Limb (tissue), 2 donors: ENCODE data around the gene VWA1.
"Not testable (repeated sequence)": the region's sequence is repeated elsewhere in the genome, so short reads cannot be mapped to it uniquely, and the experiment has no call there.

ENCODE experiments used
- DNase-seq, 2 donors: peaks; one replicate each; pipeline ENCODE4 v3.0.0-alpha.2; 2016; ENCODE audit errors: extremely low spot score in 2 of 2

The VWA1 gene

DNA sequence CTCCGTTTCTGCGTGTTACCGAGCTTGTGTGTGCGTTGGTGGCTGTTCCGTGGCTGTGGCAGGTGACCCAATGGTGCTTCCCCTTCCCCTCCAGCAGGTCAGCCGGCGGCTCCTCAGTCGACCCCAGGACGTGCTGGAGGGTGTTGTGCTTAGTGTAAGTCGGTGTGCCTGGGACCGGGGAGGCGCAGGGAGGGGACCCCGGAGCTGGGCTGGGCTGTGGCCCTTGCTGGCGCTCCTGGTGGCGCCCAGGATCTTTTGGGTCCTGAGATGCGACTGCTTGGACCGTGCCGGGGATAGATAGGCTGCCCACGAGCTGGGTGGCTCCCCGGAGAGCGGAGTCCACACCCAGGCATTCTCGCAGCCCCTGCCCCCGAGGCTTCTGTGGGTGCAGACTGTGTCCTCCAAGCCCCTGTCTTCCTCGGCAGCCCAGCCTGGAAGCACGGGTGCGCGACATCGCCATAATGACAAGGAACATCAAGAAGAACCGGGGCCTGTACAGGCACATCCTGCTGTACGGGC is 19.9 kb downstream of the VWA1 start:
- DNase-seq = no peak

DNA sequence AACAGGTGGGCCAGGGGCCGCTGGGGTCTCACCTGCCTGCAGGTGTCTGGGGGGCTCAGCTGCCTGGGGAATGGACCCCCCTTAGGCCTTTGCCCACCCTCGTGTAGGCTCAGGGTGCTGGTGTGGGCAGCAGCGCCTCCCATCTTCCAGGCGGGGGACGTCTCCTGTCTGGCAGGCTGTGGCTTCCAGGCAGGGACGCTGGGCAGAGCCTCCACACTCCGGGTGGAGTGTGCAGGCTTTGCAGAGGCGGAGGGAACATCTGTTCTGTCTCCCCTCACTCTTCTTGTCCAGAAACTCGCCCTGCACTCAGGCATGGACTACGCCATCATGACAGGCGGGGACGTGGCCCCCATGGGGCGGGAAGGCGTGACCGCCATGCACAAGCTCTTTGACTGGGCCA is 20.4 kb downstream of the VWA1 start:
- DNase-seq = not testable (repeated sequence)

- DNase-seq = not testable (repeated sequence)
Observed at GRCh38 chr1:1456683-1457255, 21.3 kb downstream of the VWA1 start.

GRCh38 chr1:1459156-1459555 is 23.7 kb downstream of the VWA1 start:
- DNase-seq = not testable (repeated sequence)

DNA sequence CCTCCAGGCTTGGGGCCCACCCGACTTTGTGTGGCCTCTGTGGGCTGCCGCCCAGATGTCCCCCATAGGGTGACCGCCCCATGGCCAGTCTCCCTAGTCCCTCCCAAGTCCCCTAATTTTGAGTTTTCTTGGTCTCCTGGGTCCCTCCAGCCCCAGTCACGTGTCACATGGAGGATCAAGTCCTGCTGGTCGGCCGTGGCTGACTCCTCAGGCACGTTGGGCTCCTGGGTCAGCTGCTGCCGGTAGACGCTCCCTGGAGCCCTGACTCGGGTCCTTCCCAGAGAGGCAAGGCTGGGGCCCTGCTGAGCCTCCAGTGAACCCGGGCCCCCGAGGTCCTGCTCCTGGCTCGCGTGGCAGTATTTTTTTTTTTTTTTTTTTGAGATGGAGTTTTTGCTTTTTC is 24.2 kb downstream of the VWA1 start:
- DNase-seq = not testable (repeated sequence)

DNA sequence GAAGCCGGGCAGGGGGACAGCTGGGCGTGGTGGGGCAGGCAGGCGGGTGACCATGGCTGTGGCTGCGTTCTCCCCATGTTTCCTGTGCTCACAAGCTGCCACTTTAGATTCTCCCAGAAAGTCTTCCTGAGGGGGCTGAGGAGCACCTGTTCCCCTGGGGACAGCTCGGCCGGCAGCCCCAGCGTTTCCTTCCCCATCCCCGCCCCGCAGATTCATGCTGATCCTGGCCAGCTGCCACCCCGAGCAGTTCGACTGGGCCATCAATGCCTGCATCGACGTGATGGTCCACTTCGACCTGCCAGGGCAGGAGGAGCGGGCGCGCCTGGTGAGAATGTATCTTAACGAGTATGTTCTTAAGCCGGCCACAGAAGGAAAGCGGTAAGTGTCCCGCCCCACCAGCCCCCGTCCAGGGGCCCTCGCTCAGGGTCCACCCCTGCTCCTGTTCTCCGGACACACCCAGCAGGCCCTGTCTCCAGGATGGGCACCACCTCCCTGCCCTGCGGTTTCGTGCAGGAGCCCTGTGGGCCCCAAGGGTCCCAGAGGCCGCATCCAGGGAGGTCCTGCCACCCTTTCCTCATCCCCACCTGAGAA is 25.1 kb downstream of the VWA1 start:
- DNase-seq = no peak

DNA sequence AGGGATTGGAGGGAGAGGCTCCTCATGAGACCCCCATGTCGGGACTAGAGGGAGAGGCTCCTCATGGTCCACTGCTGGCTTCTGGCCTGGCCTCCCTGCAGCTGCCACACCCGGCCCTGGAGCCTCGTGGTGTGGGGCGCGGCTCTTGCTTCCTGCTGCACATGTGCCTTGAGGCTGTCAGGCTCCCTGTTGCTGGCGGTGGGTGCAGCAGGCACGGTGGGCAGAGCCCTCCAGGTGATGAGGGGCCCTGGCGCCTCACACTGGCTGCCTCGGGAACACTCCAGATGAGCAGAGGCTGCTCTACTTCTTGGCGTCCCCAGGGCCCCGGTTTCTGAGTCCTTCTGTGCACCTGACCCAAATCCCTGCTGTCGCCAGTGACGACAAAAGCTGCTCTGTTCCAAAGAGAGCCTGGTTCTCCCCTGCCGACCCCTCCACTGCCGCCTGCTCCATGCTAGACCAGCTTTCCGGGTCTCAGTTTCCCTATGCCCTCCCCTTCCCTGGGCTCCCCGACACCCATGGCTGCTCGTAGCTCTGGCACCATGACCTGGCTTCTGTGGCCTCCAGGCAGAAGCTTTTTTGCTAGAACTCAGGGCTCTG is 26.3 kb downstream of the VWA1 start:
- no peak for DNase-seq

GRCh38 chr1:1462318-1462966 is 27.0 kb downstream of the VWA1 start:
- no peak for DNase-seq

GRCh38 chr1:1463312-1463711 is 27.8 kb downstream of the VWA1 start:
- no peak for DNase-seq

- not testable (repeated sequence) for DNase-seq
Observed at GRCh38 chr1:1468196-1468985, 32.9 kb downstream of the VWA1 start.

GRCh38 chr1:1470626-1471388 is 35.3 kb downstream of the VWA1 start:
- DNase-seq = no peak

DNA sequence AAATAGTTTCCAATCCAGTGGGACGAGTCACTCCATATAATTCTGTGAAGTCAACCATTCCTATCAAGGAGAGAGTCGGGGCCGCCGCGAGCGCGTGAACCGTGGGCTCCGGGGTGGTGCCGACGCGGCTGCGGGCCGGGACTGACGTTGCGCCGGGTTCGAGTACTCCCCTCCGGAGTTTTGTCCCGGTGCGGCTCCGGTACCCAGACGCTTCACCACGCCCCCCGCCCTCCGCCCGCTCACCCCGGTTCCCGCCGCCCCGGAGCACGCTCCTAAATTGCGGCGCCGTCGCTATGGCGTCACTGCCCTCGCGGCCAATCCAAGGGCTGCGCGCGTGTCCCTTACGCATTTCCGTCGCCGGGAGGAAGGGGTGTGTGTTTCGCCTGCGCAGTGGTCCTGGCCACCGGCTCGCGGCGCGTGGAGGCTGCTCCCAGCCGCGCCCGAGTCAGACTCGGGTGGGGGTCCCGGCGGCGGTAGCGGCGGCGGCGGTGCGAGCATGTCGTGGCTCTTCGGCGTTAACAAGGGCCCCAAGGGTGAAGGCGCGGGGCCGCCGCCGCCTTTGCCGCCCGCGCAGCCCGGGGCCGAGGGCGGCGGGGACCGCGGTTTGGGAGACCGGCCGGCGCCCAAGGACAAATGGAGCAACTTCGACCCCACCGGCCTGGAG is 36.0 kb downstream of the VWA1 start, which contains the start of gene ATAD3B:
ATAD3B (plus strand) TSS at position 377 of the 664 bp plus-strand sequence; CDS start at position 497, 120 bp downstream.
- DNase-seq = peak; percentile 95 to 96

DNA sequence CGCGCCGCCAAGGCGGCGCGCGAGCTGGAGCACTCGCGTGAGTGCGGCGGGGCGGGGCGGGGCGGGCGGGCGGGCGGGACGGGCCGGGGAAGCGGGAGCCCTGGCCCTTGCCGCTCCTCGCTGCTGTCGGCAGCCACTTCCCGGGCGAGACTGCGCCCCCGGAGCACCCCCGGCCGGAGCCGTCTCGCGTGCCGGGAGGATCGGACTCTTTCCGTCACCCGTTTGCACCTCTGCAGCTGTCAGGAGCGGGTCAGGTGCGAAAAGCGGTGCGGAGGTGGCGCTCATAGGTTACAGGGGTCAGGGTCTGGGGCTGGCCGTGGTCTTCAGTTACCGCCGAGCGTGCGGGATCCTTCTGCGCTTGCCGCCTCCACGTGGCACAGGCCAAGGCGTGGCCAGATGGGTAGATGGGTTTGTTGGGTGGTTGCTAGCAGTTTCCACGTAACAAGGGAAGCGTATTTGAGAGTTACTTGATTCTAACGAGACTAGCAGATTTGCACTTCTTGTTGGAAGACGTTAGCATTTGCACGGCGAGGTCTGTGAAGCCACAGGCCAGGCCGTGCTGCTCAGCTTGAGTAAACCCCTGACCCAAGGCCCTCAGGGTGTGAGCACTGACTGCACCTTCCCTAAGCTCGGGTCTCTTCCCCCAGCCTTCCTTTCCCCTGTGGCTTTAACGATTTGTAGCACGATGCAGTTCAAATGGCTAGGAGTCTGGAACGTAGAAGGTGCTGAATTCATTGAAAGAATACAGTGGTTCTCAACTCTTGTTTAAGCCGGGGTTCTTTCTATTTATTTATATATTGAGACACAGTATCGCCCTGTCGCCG is 36.8 kb downstream of the VWA1 start:
- not testable (repeated sequence) for DNase-seq

DNA sequence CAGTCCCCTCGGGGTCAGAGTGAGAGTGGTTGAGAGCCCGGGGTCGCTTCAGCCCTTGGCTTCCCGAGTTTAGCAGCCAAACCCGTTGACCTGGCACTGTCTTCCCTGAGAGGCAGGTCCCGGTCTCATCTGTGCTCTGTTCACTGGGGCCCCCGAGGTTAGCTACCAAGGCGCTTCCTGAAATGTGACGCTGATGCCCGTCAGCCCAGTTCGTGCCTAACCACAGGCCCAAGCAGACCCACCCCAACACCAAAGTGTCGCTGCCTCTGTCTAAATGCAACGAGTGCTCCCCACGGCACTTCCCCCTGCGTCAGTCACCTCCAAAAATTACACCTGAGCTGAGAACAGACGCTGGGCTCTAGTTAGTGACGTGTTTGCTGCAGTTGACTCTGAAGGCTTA is 40.5 kb downstream of the VWA1 start:
- not testable (repeated sequence) for DNase-seq

GRCh38 chr1:1477206-1477605 is 41.7 kb downstream of the VWA1 start:
- DNase-seq = no peak

DNA sequence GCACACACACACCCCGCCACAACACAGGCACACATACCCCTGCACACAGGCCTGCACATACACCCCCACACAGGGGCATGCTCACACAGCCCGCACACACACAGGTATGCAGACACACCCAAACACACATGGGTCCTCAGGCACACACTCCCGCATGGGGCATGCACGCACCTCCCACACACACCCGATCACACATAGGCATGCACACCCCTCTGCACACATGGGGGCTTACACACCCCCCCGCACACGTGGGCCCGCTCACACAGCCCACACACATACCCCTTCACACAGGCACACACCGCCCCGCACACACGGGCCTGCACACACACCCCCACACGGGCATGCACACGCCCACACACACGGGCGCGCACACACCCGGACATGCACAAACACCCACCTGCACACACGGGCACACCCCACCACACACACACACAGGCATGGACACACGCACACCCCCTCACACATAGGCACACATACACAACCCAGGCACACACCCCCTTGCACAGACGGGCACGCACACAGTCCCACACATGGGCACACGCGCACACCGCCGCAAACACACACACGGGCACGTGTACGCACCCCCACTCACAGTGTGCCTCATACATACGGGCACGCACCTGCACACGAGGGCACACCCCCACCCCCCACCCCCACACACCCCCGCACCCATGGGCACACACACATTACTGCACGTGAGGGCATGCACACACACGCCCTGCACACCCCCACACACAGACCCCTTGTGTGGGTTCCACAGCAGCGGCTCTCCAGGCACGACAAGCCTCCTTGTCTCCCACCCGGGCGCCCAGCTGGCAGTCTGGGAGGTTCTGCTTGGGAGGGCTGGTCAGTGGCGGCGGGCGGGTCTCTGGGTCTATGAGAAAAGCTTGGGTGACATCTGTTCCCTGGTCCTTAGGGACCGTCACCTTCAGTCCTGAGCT is 44.3 kb downstream of the VWA1 start:
- no peak for DNase-seq

- not testable (repeated sequence) for DNase-seq
Observed at GRCh38 chr1:1480488-1480867, 45.0 kb downstream of the VWA1 start.

- DNase-seq = not testable (repeated sequence)
Observed at GRCh38 chr1:1481811-1482210, 46.3 kb downstream of the VWA1 start.
